Gastroesophageal sphincter (tissue), 4 donors: ENCODE results near the gene ARV1. TPM values are rescaled to one million over a fixed set of nuclear protein-coding genes. Genes with fewer than 3 reads are reported as not detected.
A peak's percentile ranks its signal among the peaks of the same experiment; 100 is the strongest.
"Not testable (repeated sequence)": the region's sequence is repeated elsewhere in the genome, so short reads cannot be mapped to it uniquely, and the experiment has no call there.

Source experiments
- ATAC-seq: fragments of 150-250 bp; one replicate; pipeline ENCODE4 v1.9.1; 2016; ENCODE audit warnings: mild to moderate bottlenecking, moderate library complexity
- H3K27ac ChIP-seq, 4 donors: fragments of 200-600 bp; sonication (generic) in 3 of 4; 1 replicate in 3 of 4; 2 replicates in 1 of 4; pipeline ENCODE4 v1.5.1; 2016 to 2019
- H3K27me3 ChIP-seq: fragments of 200-600 bp; sonication (generic); one replicate; pipeline ENCODE4 v1.5.1; 2019
- H3K36me3 ChIP-seq, 2 donors: fragments of 200-600 bp; sonication (generic); one replicate each; pipeline ENCODE4 v1.5.1; 2019; ENCODE audit warnings: control low read depth in 1 of 2
- H3K4me1 ChIP-seq, 3 donors: fragments of 200-600 bp; sonication (generic); 1 replicate in 2 of 3; 2 replicates in 1 of 3; pipeline ENCODE4 v1.5.1; 2016 to 2019; ENCODE audit warnings: control low read depth in 2 of 3
- H3K4me3 ChIP-seq, 2 donors: fragments of 200-600 bp; sonication (generic); one replicate each; pipeline ENCODE4 v1.5.1; 2019; ENCODE audit warnings: mild to moderate bottlenecking in 1 of 2, moderate library complexity in 1 of 2
- H3K9me3 ChIP-seq, 3 donors: fragments of 200-600 bp; sonication (generic); one replicate each; pipeline ENCODE4 v1.5.1; 2017 to 2019; ENCODE audit warnings: control low read depth in 2 of 3
- EP300 ChIP-seq: sonication (generic); formaldehyde crosslinking; IDR thresholded peaks from one replicate; pipeline ENCODE4 v1.6.1; 2017; ENCODE audit warnings: antibody characterized with exemption, mild to moderate bottlenecking
- POLR2A ChIP-seq, 2 donors: fragments of 450-650 bp; IDR thresholded peaks; one replicate each; pipeline ENCODE4 v1.6.1; 2017; ENCODE audit warnings: antibody characterized with exemption in 2 of 2, mild to moderate bottlenecking in 2 of 2, moderate library complexity in 1 of 2
- POLR2AphosphoS5 ChIP-seq: sonication (generic); formaldehyde crosslinking; IDR thresholded peaks from one replicate; pipeline ENCODE4 v1.6.1; 2017; ENCODE audit warnings: antibody characterized with exemption
- WGBS, 2 donors: methylation state at CpG; one replicate each; pipeline ENCODE4 v1.1.5; 2018; ENCODE audit warnings: low coverage in 1 of 2; 5-methylcytosine and 5-hydroxymethylcytosine counted together
- total RNA-seq, 4 donors: library from RNA; depleted of rRNA; stranded (reverse); fragments of >200 nt; gene quantifications; one replicate each; pipeline ENCODE4 v1.1.0, GENCODE V29; 2016
- TF ChIP-seq, protein P1 (sequence below), 4 experiments: fragments of 200-600 bp in 2 of 4; fragments of 450-650 bp in 2 of 4; sonication (generic) in 1 of 4; IDR thresholded peaks; one replicate each; pipeline ENCODE4 v1.5.1; 2017 to 2019; ENCODE audit warnings: antibody characterized with exemption in 4 of 4, mild to moderate bottlenecking in 2 of 4, moderate library complexity in 2 of 4

The ARV1 gene
- total RNA-seq, 4 donors from 2014 or later = 10.5 to 37.4 (median 20.5) TPM

GRCh38 chr1:230977761-230978490, 968 bp upstream of the ARV1 start:
- H3K27me3 ChIP-seq = no peaks in the 10 kb centered on the region
- WGBS, 2 donors = 0 to 9% methylated on average over 8 to 11 of the region's 52 CpGs
- TF ChIP-seq EP300 (no peak), POLR2AphosphoS5 (no peak), POLR2A (IDR thresholded peaks at IDR 0.05) (no peak)
- TF ChIP-seq, protein P1, sequence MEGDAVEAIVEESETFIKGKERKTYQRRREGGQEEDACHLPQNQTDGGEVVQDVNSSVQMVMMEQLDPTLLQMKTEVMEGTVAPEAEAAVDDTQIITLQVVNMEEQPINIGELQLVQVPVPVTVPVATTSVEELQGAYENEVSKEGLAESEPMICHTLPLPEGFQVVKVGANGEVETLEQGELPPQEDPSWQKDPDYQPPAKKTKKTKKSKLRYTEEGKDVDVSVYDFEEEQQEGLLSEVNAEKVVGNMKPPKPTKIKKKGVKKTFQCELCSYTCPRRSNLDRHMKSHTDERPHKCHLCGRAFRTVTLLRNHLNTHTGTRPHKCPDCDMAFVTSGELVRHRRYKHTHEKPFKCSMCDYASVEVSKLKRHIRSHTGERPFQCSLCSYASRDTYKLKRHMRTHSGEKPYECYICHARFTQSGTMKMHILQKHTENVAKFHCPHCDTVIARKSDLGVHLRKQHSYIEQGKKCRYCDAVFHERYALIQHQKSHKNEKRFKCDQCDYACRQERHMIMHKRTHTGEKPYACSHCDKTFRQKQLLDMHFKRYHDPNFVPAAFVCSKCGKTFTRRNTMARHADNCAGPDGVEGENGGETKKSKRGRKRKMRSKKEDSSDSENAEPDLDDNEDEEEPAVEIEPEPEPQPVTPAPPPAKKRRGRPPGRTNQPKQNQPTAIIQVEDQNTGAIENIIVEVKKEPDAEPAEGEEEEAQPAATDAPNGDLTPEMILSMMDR (IDR thresholded peaks at IDR 0.05) = no peak
- peak overlapping the region in 3 of 4 donors; percentile 80 to 83 (median 83) for H3K27ac ChIP-seq
- peak overlapping the region; percentile 91 to 94 for H3K4me3 ChIP-seq
- H3K4me1 ChIP-seq = peaks cover 0 to 32% (median 0%) of the 10 kb centered on the region in 3 donors
- H3K9me3 ChIP-seq = no peaks in the 10 kb centered on the region
- peaks cover 0 to 29% of the 10 kb centered on the region in 2 donors for H3K36me3 ChIP-seq
- no peak for ATAC-seq

GRCh38 chr1:230979389-230979716, 459 bp downstream of the ARV1 start:
- H3K27ac ChIP-seq = peak overlapping the region in 3 of 4 donors; percentile 80 to 83 (median 83)
- no peak for ATAC-seq

GRCh38 chr1:230979952-230980351, 1.1 kb downstream of the ARV1 start:
- H3K27me3 ChIP-seq = no peaks in the 10 kb centered on the region
- no peak overlapping the region for H3K27ac ChIP-seq
- no peak for ATAC-seq
- H3K36me3 ChIP-seq = peaks cover 0 to 29% of the 10 kb centered on the region in 2 donors
- H3K9me3 ChIP-seq = no peaks in the 10 kb centered on the region
- TF ChIP-seq, protein P1 (IDR thresholded peaks at IDR 0.05) = no peak
- no peak for TF ChIP-seq EP300
- no peak for TF ChIP-seq POLR2AphosphoS5
- TF ChIP-seq POLR2A (IDR thresholded peaks at IDR 0.05) = no peak
- WGBS, 2 donors = 74 to 81% methylated on average over 3 to 4 of the region's 4 CpGs
- peak overlapping the region in 1 of 2 donors; percentile 91 for H3K4me3 ChIP-seq
- H3K4me1 ChIP-seq = peaks cover 0 to 32% (median 0%) of the 10 kb centered on the region in 3 donors

More at GRCh38 chr1:230979389-230979716, 459 bp downstream of the ARV1 start:
- H3K36me3 ChIP-seq = peaks cover 0 to 29% of the 10 kb centered on the region in 2 donors
- WGBS, 2 donors = 10 to 20% methylated on average over 6 to 10 of the region's 12 CpGs
- peaks cover 0 to 32% (median 0%) of the 10 kb centered on the region in 3 donors for H3K4me1 ChIP-seq
- peak overlapping the region; percentile 91 to 94 for H3K4me3 ChIP-seq
- no peaks in the 10 kb centered on the region for H3K27me3 ChIP-seq
- H3K9me3 ChIP-seq = no peaks in the 10 kb centered on the region
- TF ChIP-seq EP300 (no peak), POLR2AphosphoS5 (no peak), POLR2A (IDR thresholded peaks at IDR 0.05) (no peak)
- TF ChIP-seq, protein P1 (IDR thresholded peaks at IDR 0.05) = no peak

DNA sequence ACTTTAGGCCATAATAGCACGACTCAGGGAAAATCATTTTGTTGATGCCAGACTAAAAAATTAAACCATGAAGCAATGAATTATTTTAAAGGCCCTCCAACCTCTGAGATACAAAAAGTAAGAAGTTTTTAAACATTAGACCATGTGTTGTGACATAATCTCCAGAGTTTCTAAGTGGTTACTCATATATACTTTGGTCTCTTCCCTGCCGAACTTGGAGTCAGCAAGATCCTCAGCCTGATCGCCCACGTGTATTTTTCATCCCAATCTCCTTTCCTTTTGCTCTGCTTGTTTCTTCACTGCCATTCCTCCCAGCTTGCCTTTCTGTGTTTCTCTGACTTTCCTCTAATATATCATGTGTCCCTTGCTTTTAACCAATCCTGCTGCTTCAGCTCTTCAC, 3.8 kb downstream of the ARV1 start:
- no peak for ATAC-seq
- WGBS, 2 donors = 61 to 63% methylated on average over 4 of the region's 4 CpGs
- Histone ChIP-seq H3K4me1 (peaks cover 0 to 20% (median 0%) of the 10 kb centered on the region in 3 donors), H3K4me3 (no peak overlapping the region), H3K27me3 (no peaks in the 10 kb centered on the region), H3K9me3 (no peaks in the 10 kb centered on the region), H3K27ac (no peak overlapping the region), H3K36me3 (peaks cover 0 to 33% of the 10 kb centered on the region in 2 donors)
- no peak for TF ChIP-seq POLR2AphosphoS5
- TF ChIP-seq, protein P1 (IDR thresholded peaks at IDR 0.05) = no peak
- TF ChIP-seq POLR2A (IDR thresholded peaks at IDR 0.05) = no peak
- no peak for TF ChIP-seq EP300

DNA sequence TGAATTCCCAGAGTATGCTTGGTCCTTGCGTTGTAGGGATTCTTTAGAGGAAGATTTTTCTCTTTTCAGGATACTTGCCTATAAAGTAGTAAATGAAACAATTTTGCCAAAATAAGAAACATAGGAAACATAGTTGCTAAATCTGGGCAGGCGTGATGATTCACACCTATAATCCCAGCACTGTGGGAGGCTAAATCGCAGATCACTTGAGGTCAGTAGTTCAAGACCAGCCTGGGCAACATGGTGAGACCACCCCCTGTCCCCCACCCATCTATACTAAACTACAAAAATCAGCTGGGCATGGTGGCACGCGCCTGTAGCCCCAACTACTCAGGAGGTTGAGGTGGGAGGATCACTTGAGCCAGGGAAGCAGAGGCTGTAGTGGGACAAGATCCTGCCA, 4.9 kb downstream of the ARV1 start:
- WGBS, 2 donors = 78 to 93% methylated on average over 2 to 5 of the region's 5 CpGs
- ATAC-seq = no peak
- Histone ChIP-seq H3K9me3 (no peaks in the 10 kb centered on the region), H3K4me3 (no peak overlapping the region), H3K36me3 (peaks cover 0 to 33% of the 10 kb centered on the region in 2 donors), H3K27me3 (no peaks in the 10 kb centered on the region), H3K4me1 (peaks cover 0 to 15% (median 0%) of the 10 kb centered on the region in 3 donors), H3K27ac (no peak overlapping the region)
- TF ChIP-seq EP300 (no peak), POLR2AphosphoS5 (no peak), POLR2A (IDR thresholded peaks at IDR 0.05) (no peak)
- TF ChIP-seq, protein P1 (IDR thresholded peaks at IDR 0.05) = no peak

GRCh38 chr1:230984622-230985515, 6.0 kb downstream of the ARV1 start:
- WGBS, 2 donors = 47 to 66% methylated on average over 6 to 10 of the region's 10 CpGs
- H3K36me3 ChIP-seq = peaks cover 0 to 43% of the 10 kb centered on the region in 2 donors
- not testable (repeated sequence) for H3K9me3 ChIP-seq, H3K27ac ChIP-seq, H3K4me1 ChIP-seq, ATAC-seq, H3K4me3 ChIP-seq, H3K27me3 ChIP-seq
